Gastroesophageal sphincter (tissue), 4 donors: ENCODE data around the gene CNTROB. TPM values are rescaled to one million over a fixed set of nuclear protein-coding genes. Genes with fewer than 3 reads are reported as not detected.
A peak's percentile ranks its signal among the peaks of the same experiment; 100 is the strongest.

Experiments used
- ATAC-seq: fragments of 150-250 bp; one replicate; pipeline ENCODE4 v1.9.1; 2016; ENCODE audit warnings: mild to moderate bottlenecking, moderate library complexity
- H3K27ac ChIP-seq, 4 donors: fragments of 200-600 bp; sonication (generic) in 3 of 4; 1 replicate in 3 of 4; 2 replicates in 1 of 4; pipeline ENCODE4 v1.5.1; 2016 to 2019
- H3K27me3 ChIP-seq: fragments of 200-600 bp; sonication (generic); one replicate; pipeline ENCODE4 v1.5.1; 2019
- H3K36me3 ChIP-seq, 2 donors: fragments of 200-600 bp; sonication (generic); one replicate each; pipeline ENCODE4 v1.5.1; 2019; ENCODE audit warnings: control low read depth in 1 of 2
- H3K4me1 ChIP-seq, 3 donors: fragments of 200-600 bp; sonication (generic); 1 replicate in 2 of 3; 2 replicates in 1 of 3; pipeline ENCODE4 v1.5.1; 2016 to 2019; ENCODE audit warnings: control low read depth in 2 of 3
- H3K4me3 ChIP-seq, 2 donors: fragments of 200-600 bp; sonication (generic); one replicate each; pipeline ENCODE4 v1.5.1; 2019; ENCODE audit warnings: mild to moderate bottlenecking in 1 of 2, moderate library complexity in 1 of 2
- H3K9me3 ChIP-seq, 3 donors: fragments of 200-600 bp; sonication (generic); one replicate each; pipeline ENCODE4 v1.5.1; 2017 to 2019; ENCODE audit warnings: control low read depth in 2 of 3
- CTCF ChIP-seq, 4 experiments: fragments of 200-600 bp in 2 of 4; fragments of 450-650 bp in 2 of 4; sonication (generic) in 1 of 4; IDR thresholded peaks; one replicate each; pipeline ENCODE4 v1.5.1; 2017 to 2019; ENCODE audit warnings: antibody characterized with exemption in 4 of 4, mild to moderate bottlenecking in 2 of 4, moderate library complexity in 2 of 4
- EP300 ChIP-seq: sonication (generic); formaldehyde crosslinking; IDR thresholded peaks from one replicate; pipeline ENCODE4 v1.6.1; 2017; ENCODE audit warnings: antibody characterized with exemption, mild to moderate bottlenecking
- POLR2A ChIP-seq, 2 donors: fragments of 450-650 bp; IDR thresholded peaks; one replicate each; pipeline ENCODE4 v1.6.1; 2017; ENCODE audit warnings: antibody characterized with exemption in 2 of 2, mild to moderate bottlenecking in 2 of 2, moderate library complexity in 1 of 2
- POLR2AphosphoS5 ChIP-seq: sonication (generic); formaldehyde crosslinking; IDR thresholded peaks from one replicate; pipeline ENCODE4 v1.6.1; 2017; ENCODE audit warnings: antibody characterized with exemption
- WGBS, 2 donors: methylation state at CpG; one replicate each; pipeline ENCODE4 v1.1.5; 2018; ENCODE audit warnings: low coverage in 1 of 2; 5-methylcytosine and 5-hydroxymethylcytosine counted together
- total RNA-seq, 4 donors: library from RNA; depleted of rRNA; stranded (reverse); fragments of >200 nt; gene quantifications; one replicate each; pipeline ENCODE4 v1.1.0, GENCODE V29; 2016

Gene CNTROB
- total RNA-seq, 4 donors from 2014 or later: 15.6 to 31.8 (median 18.2) TPM

- no peaks in the 10 kb centered on the region for H3K27me3 ChIP-seq
- ATAC-seq: no peak
- no peak overlapping the region for H3K27ac ChIP-seq
- no peak overlapping the region for H3K4me3 ChIP-seq
- H3K4me1 ChIP-seq: peaks cover 0 to 3% (median 0%) of the 10 kb centered on the region in 3 donors
- no peaks in the 10 kb centered on the region for H3K9me3 ChIP-seq
- no CpG with 5 or more reads among the region's 29 CpGs for WGBS, 2 donors
- H3K36me3 ChIP-seq: peaks cover 0 to 85% of the 10 kb centered on the region in 2 donors
- no peak for TF ChIP-seq CTCF (IDR thresholded peaks at IDR 0.05)
- no peak for TF ChIP-seq EP300
- no peak for TF ChIP-seq POLR2A (IDR thresholded peaks at IDR 0.05)
- no peak for TF ChIP-seq POLR2AphosphoS5
These were observed 22.9 kb upstream of the CNTROB start for GRCh38 chr17:7909089-7909488.

- H3K4me3 ChIP-seq: no peak overlapping the region
- no peaks in the 10 kb centered on the region for H3K9me3 ChIP-seq
- TF ChIP-seq POLR2AphosphoS5 (no peak), POLR2A (IDR thresholded peaks at IDR 0.05) (no peak), CTCF (IDR thresholded peaks at IDR 0.05) (no peak), EP300 (no peak)
- 86 to 91% methylated on average over 12 to 15 of the region's 15 CpGs for WGBS, 2 donors
- peaks cover 0 to 73% of the 10 kb centered on the region in 2 donors for H3K36me3 ChIP-seq
- no peaks in the 10 kb centered on the region for H3K27me3 ChIP-seq
- H3K27ac ChIP-seq: no peak overlapping the region
- H3K4me1 ChIP-seq: peaks cover 0 to 15% (median 7%) of the 10 kb centered on the region in 3 donors
- ATAC-seq: no peak
These were observed 21.7 kb upstream of the CNTROB start for GRCh38 chr17:7910281-7910680.

- Histone ChIP-seq H3K9me3 (no peaks in the 10 kb centered on the region), H3K4me1 (peaks cover 0 to 18% (median 7%) of the 10 kb centered on the region in 3 donors), H3K27me3 (no peaks in the 10 kb centered on the region), H3K36me3 (peaks cover 0 to 68% of the 10 kb centered on the region in 2 donors), H3K27ac (no peak overlapping the region), H3K4me3 (no peak overlapping the region)
- 95 to 96% methylated on average over 13 of the region's 13 CpGs for WGBS, 2 donors
- ATAC-seq: no peak
- no peak for TF ChIP-seq EP300
- no peak for TF ChIP-seq CTCF (IDR thresholded peaks at IDR 0.05)
- no peak for TF ChIP-seq POLR2AphosphoS5
- TF ChIP-seq POLR2A (IDR thresholded peaks at IDR 0.05): no peak
These were observed 21.3 kb upstream of the CNTROB start for GRCh38 chr17:7910711-7911110.

GRCh38 chr17:7911116-7911515, 20.9 kb upstream of the CNTROB start:
- ATAC-seq: no peak
- no peaks in the 10 kb centered on the region for H3K9me3 ChIP-seq
- no peak for TF ChIP-seq POLR2A (IDR thresholded peaks at IDR 0.05)
- no peak for TF ChIP-seq CTCF (IDR thresholded peaks at IDR 0.05)
- TF ChIP-seq POLR2AphosphoS5: no peak
- peaks cover 0 to 21% (median 8%) of the 10 kb centered on the region in 3 donors for H3K4me1 ChIP-seq
- H3K36me3 ChIP-seq: peaks cover 0 to 64% of the 10 kb centered on the region in 2 donors
- H3K4me3 ChIP-seq: no peak overlapping the region
- no peaks in the 10 kb centered on the region for H3K27me3 ChIP-seq
- 77 to 80% methylated on average over 1 to 4 of the region's 9 CpGs for WGBS, 2 donors
- H3K27ac ChIP-seq: no peak overlapping the region

GRCh38 chr17:7912927-7913524, 19.0 kb upstream of the CNTROB start:
- Histone ChIP-seq H3K27me3 (no peaks in the 10 kb centered on the region), H3K36me3 (peaks cover 0 to 45% of the 10 kb centered on the region in 2 donors), H3K4me3 (no peak overlapping the region), H3K9me3 (no peaks in the 10 kb centered on the region), H3K4me1 (peaks cover 0 to 30% (median 16%) of the 10 kb centered on the region in 3 donors), H3K27ac (peak overlapping the region in 1 of 4 donors; percentile 26)
- peak in 3 of 4 experiments; percentile 65 to 74 (median 69) for TF ChIP-seq CTCF (IDR thresholded peaks at IDR 0.05)
- no peak for TF ChIP-seq POLR2AphosphoS5
- WGBS, 2 donors: 0 to 41% methylated on average over 1 to 3 of the region's 3 CpGs
- ATAC-seq: no peak
